Karpas-422 (cell line): ENCODE measurements around the gene ASTN2. TPM values are rescaled to one million over a fixed set of nuclear protein-coding genes. Genes with fewer than 3 reads are reported as not detected.

Source experiments
- DNase-seq: peaks from one replicate; pipeline ENCODE4 v3.0.0-alpha.2; 2015
- H2AFZ ChIP-seq: fragments of 200-600 bp; sonication (generic); 2 replicates; pipeline ENCODE4 v1.6.1; 2014; ENCODE audit warnings: antibody characterized with exemption, low read length, mixed read lengths
- H3K27ac ChIP-seq: fragments of 200-600 bp; sonication (generic); 2 replicates; pipeline ENCODE4 v1.5.1; 2014; ENCODE audit warnings: mild to moderate bottlenecking, low read length, moderate library complexity
- H3K27me3 ChIP-seq: fragments of 200-600 bp; sonication (generic); 2 replicates; pipeline ENCODE4 v1.6.1; 2014; ENCODE audit warnings: low read length, mixed read lengths
- H3K36me3 ChIP-seq: fragments of 200-600 bp; sonication (generic); 2 replicates; pipeline ENCODE4 v1.6.1; 2014; ENCODE audit warnings: low read length, mixed read lengths; ENCODE audit not compliant: insufficient read depth
- H3K4me1 ChIP-seq: fragments of 200-600 bp; sonication (generic); 2 replicates; pipeline ENCODE4 v1.6.1; 2014; ENCODE audit warnings: mild to moderate bottlenecking, low read length, mixed read lengths
- H3K4me2 ChIP-seq: fragments of 200-600 bp; sonication (generic); 2 replicates; pipeline ENCODE4 v1.6.1; 2014; ENCODE audit warnings: low read length, low read depth, mild to moderate bottlenecking; ENCODE audit not compliant: poor library complexity, severe bottlenecking
- H3K4me3 ChIP-seq: fragments of 200-600 bp; sonication (generic); 2 replicates; pipeline ENCODE4 v1.5.1; 2014; ENCODE audit warnings: mild to moderate bottlenecking, antibody characterized with exemption, low read length, mixed read lengths
- H3K79me2 ChIP-seq: fragments of 200-600 bp; sonication (generic); 2 replicates; pipeline ENCODE4 v1.6.1; 2014; ENCODE audit warnings: mild to moderate bottlenecking, low read length, mixed read lengths
- H3K9ac ChIP-seq: fragments of 200-600 bp; sonication (generic); 2 replicates; pipeline ENCODE4 v1.6.0; 2014; ENCODE audit warnings: low read length
- H3K9me2 ChIP-seq: fragments of 200-600 bp; sonication (generic), shearing (Covaris generic); replicated peaks from 2 replicates; pipeline ENCODE4 v1.6.0; 2014; ENCODE audit warnings: mild to moderate bottlenecking, low read length, moderate library complexity; ENCODE audit not compliant: insufficient read depth
- H3K9me3 ChIP-seq: fragments of 300-700, 200-600 bp; sonication (generic); 2 replicates; pipeline ENCODE4 v1.6.1; 2014; ENCODE audit warnings: low read length, mixed read lengths
- H4K20me1 ChIP-seq: fragments of 200-600 bp; sonication (generic); 2 replicates; pipeline ENCODE4 v1.6.1; 2014; ENCODE audit warnings: mild to moderate bottlenecking, antibody characterized with exemption, low read length, low read depth; ENCODE audit not compliant: insufficient read depth
- total RNA-seq: library from RNA; depleted of rRNA; stranded (reverse); fragments of >200 nt; shearing (Covaris generic); gene quantifications from 2 replicates; pipeline ENCODE4 v1.2.3, GENCODE V29; 2014; ENCODE audit warnings: low replicate concordance

The ASTN2 gene
- total RNA-seq, 1 experiment from 2014 or later, result 5.3 TPM

DNA sequence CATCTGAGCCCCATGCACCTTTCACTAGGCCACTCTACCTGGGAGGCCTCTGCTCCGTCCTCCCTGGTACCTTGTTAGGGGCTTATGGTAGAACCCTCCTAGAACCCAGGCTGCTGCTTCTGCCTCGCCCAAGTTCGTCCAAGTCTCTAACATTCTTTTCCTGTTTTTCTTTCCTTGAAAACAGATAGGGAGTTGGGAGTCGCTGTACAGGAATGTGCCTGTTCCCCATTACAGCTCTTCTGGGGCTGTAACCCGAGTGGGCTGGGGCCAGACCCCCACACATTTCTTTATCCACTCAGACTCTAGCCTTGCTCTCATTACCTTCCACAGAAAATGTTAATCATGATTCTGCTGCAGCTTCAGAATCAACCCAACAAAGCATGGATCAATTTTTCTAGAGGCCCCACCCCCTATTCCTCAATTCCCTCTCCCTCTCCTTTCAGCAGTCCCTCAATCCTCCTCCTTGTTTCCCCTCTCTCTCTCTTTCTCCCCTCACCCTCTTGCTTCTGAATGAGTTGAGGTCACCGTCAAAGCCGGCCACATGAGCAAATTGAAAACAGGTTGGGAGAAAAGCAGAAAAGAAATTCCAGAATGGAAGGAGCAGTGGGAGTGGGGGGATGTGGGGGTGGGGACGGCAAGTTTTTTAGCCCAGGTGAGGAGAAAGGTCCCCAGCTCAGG is 921.5 kb downstream of the ASTN2 start:
- no peaks in the 10 kb centered on the region for H3K27me3 ChIP-seq
- H3K9ac ChIP-seq, result no peak overlapping the region
- H3K36me3 ChIP-seq, result no peaks in the 10 kb centered on the region
- no peaks in the 10 kb centered on the region for H3K9me2 ChIP-seq
- DNase-seq, result no peak
- no peak overlapping the region for H2AFZ ChIP-seq
- H3K4me1 ChIP-seq, result no peaks in the 10 kb centered on the region
- no peaks in the 10 kb centered on the region for H3K79me2 ChIP-seq
- H3K9me3 ChIP-seq, result no peaks in the 10 kb centered on the region
- no peak overlapping the region for H3K4me3 ChIP-seq
- H4K20me1 ChIP-seq, result no peaks in the 10 kb centered on the region
- H3K4me2 ChIP-seq, result no peak overlapping the region
- no peak overlapping the region for H3K27ac ChIP-seq

DNA sequence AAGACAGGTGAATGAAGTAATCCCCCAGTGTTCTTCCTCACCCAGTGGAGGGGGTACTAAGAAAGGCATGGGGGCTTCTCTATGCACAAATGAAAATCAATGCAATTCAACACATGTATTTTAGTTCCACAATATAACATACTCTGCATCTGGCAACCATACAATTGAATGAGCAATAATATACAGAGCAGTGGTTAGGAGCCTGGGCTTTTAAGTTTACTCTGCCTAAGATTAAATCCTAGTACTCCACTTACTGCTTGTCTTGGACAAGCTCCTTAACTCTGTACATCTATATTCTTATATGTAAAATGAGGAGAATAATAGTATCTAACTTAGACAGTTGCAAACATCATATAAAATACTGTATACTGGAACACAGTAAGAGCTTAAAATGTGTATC is 923.2 kb downstream of the ASTN2 start:
- H3K9me2 ChIP-seq, result no peaks in the 10 kb centered on the region
- no peak overlapping the region for H3K4me2 ChIP-seq
- H3K4me1 ChIP-seq, result no peaks in the 10 kb centered on the region
- no peaks in the 10 kb centered on the region for H4K20me1 ChIP-seq
- no peaks in the 10 kb centered on the region for H3K9me3 ChIP-seq
- H3K4me3 ChIP-seq, result no peak overlapping the region
- no peak for DNase-seq
- no peak overlapping the region for H3K9ac ChIP-seq
- no peaks in the 10 kb centered on the region for H3K79me2 ChIP-seq
- H3K27ac ChIP-seq, result no peak overlapping the region
- H3K27me3 ChIP-seq, result no peaks in the 10 kb centered on the region
- H3K36me3 ChIP-seq, result no peaks in the 10 kb centered on the region
- H2AFZ ChIP-seq, result no peak overlapping the region

DNA sequence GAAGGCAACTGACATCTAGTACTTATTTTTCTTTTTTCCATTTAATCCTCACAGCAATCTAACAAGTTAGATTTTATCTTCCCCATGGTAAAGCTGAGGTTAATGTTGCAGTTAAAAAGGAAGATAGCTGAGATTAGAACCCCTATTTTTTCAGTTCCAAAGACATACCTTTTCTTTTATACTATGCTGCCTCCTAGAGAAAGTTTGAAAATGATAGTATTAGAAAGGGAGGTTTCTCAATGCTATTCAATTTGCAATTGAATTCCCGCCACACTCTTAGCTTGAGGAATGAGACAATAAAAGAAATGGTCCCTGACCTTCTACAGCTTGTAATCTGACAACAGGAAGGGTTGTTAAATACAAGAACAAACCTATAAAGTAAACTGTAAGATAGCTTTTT is 923.6 kb downstream of the ASTN2 start:
- Histone ChIP-seq H3K4me1 (no peaks in the 10 kb centered on the region), H4K20me1 (no peaks in the 10 kb centered on the region), H3K79me2 (no peaks in the 10 kb centered on the region), H3K9ac (no peak overlapping the region), H3K36me3 (no peaks in the 10 kb centered on the region), H3K27me3 (no peaks in the 10 kb centered on the region), H3K9me2 (no peaks in the 10 kb centered on the region), H3K27ac (no peak overlapping the region), H2AFZ (no peak overlapping the region), H3K4me3 (no peak overlapping the region), H3K9me3 (no peaks in the 10 kb centered on the region), H3K4me2 (no peak overlapping the region)
- DNase-seq, result no peak

DNA sequence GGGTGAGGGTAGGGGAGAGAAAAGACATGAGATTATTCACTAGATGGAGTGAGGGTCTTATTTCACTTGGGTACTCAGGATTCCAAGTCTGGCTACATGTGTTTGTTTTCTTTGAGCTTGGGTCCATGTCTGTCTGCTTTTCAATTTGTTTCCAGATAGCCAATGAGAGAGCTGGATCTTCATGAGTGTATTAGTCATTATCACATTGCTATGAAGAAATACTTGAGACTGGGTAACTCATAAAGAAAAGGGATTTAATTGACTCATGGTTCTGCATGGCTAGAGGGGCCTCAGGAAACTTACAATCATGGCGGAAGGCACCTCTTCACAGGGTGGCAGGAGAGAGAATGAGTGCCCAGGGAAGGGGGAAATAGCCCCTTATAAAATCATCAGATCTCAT is 924.5 kb downstream of the ASTN2 start:
- Histone ChIP-seq H3K9me2 (no peaks in the 10 kb centered on the region), H3K27me3 (no peaks in the 10 kb centered on the region), H3K9ac (no peak overlapping the region), H3K36me3 (no peaks in the 10 kb centered on the region), H3K79me2 (no peaks in the 10 kb centered on the region), H2AFZ (no peak overlapping the region), H3K27ac (no peak overlapping the region), H3K4me1 (no peaks in the 10 kb centered on the region), H3K4me3 (no peak overlapping the region), H3K9me3 (no peaks in the 10 kb centered on the region), H3K4me2 (no peak overlapping the region), H4K20me1 (no peaks in the 10 kb centered on the region)
- no peak for DNase-seq

GRCh38 chr9:116488373-116488772 is 926.5 kb downstream of the ASTN2 start:
- H3K79me2 ChIP-seq, result no peaks in the 10 kb centered on the region
- no peak overlapping the region for H3K9ac ChIP-seq
- no peak for DNase-seq
- H3K27me3 ChIP-seq, result no peaks in the 10 kb centered on the region
- no peak overlapping the region for H2AFZ ChIP-seq
- H3K4me2 ChIP-seq, result no peak overlapping the region
- no peaks in the 10 kb centered on the region for H3K4me1 ChIP-seq
- H3K9me3 ChIP-seq, result no peaks in the 10 kb centered on the region
- H3K4me3 ChIP-seq, result no peak overlapping the region
- no peaks in the 10 kb centered on the region for H3K9me2 ChIP-seq
- H3K36me3 ChIP-seq, result no peaks in the 10 kb centered on the region
- no peaks in the 10 kb centered on the region for H4K20me1 ChIP-seq
- no peak overlapping the region for H3K27ac ChIP-seq

DNA sequence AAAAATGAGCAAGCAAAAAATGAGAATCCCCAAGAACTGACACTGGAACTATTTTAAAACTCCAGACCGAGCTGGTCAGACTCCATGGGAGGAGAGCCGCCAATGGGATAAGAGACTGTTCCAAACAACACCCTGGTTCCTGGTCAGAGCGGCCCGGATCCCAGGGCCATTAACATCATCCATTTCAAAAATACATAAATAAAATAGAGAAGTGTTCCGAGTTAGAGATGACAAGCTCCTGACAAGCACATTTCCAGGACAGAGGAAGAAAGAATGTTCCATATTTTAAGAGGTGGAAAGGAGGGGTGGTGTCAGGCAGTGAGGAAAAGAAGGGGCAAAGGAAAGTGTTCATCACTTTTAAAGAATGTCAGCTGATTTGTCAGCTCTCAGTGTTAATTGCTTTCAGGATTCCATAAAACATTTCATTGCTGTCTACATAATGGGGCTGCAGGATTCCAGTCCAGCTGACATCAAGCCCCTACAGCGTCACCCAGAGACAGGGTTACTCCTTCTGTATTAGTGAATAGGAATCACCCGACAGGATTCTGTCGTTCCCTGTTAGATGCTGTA is 930.3 kb downstream of the ASTN2 start:
- Histone ChIP-seq H3K4me1 (no peaks in the 10 kb centered on the region), H3K9ac (no peak overlapping the region), H3K9me2 (no peaks in the 10 kb centered on the region), H2AFZ (no peak overlapping the region), H3K36me3 (no peaks in the 10 kb centered on the region), H3K4me2 (no peak overlapping the region), H3K79me2 (no peaks in the 10 kb centered on the region), H3K4me3 (no peak overlapping the region), H3K27me3 (no peaks in the 10 kb centered on the region), H3K27ac (no peak overlapping the region), H3K9me3 (no peaks in the 10 kb centered on the region), H4K20me1 (no peaks in the 10 kb centered on the region)
- DNase-seq, result no peak

- H3K9me2 ChIP-seq, result no peaks in the 10 kb centered on the region
- H4K20me1 ChIP-seq, result no peaks in the 10 kb centered on the region
- H3K4me2 ChIP-seq, result no peak overlapping the region
- H3K27ac ChIP-seq, result no peak overlapping the region
- no peak overlapping the region for H3K4me3 ChIP-seq
- H3K4me1 ChIP-seq, result no peaks in the 10 kb centered on the region
- no peaks in the 10 kb centered on the region for H3K9me3 ChIP-seq
- H3K9ac ChIP-seq, result no peak overlapping the region
- no peaks in the 10 kb centered on the region for H3K79me2 ChIP-seq
- H2AFZ ChIP-seq, result no peak overlapping the region
- H3K27me3 ChIP-seq, result no peaks in the 10 kb centered on the region
- no peaks in the 10 kb centered on the region for H3K36me3 ChIP-seq
- DNase-seq, result no peak
Observed at GRCh38 chr9:116483622-116484491, 931.0 kb downstream of the ASTN2 start.

- no peak overlapping the region for H3K27ac ChIP-seq
- H3K4me1 ChIP-seq, result no peaks in the 10 kb centered on the region
- no peaks in the 10 kb centered on the region for H3K79me2 ChIP-seq
- H3K4me3 ChIP-seq, result no peak overlapping the region
- H3K9me2 ChIP-seq, result no peaks in the 10 kb centered on the region
- H4K20me1 ChIP-seq, result no peaks in the 10 kb centered on the region
- H3K9me3 ChIP-seq, result no peaks in the 10 kb centered on the region
- no peak overlapping the region for H3K9ac ChIP-seq
- H2AFZ ChIP-seq, result no peak overlapping the region
- no peak for DNase-seq
- H3K27me3 ChIP-seq, result no peaks in the 10 kb centered on the region
- no peak overlapping the region for H3K4me2 ChIP-seq
- H3K36me3 ChIP-seq, result no peaks in the 10 kb centered on the region
Observed at GRCh38 chr9:116482740-116483139, 932.1 kb downstream of the ASTN2 start.
